Activated naive CD4-positive, alpha-beta T cell (primary cell): ENCODE measurements around the gene SH3YL1.
A peak's percentile ranks its signal among the peaks of the same experiment; 100 is the strongest.
"Not testable (repeated sequence)": the region's sequence is repeated elsewhere in the genome, so short reads cannot be mapped to it uniquely, and the experiment has no call there.

Source experiments
- DNase-seq, 4 experiments: peaks; one replicate each; lab custom pipeline; 2025; lab: John Stamatoyannopoulos, UW

SH3YL1 gene

DNA sequence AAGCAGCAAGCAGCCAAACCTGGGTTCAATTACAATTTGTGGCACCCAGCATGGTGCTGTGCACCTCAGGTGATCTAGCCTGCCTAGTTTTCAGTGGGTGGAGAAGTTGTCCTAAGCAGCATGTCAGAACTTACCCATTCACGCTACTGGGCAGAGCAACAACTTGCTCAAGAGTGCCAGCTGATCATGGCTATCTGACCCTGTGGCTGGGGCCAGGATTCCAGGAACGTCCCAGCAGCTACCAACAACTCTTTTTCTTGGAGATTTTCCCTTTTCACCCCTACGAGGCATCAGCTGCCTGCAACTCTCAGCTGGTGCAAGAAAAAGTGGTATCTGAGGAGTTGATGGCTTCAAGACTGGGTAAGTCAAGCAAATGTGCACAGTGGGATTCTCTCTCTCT, 83.5 kb downstream of the SH3YL1 start:
- no peak for DNase-seq

DNA sequence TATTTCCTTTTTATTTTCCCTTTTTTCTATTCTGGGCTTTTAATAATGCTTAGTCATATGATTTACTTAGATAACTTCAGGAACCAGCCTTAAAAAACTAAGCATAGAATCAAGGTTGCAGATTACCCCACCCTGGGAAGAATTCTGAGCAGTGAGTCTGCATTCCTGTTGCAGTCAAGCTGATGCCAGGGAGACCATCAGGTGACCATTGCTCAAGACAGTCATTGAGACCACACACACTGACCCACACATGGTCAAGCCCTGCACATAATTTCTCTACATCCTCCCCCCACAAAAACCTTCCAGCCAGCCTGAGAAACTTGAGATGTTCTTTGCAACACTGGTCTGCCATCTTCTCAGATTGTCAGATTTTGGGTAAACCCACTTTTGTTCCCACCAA, 83.9 kb downstream of the SH3YL1 start:
- no peak for DNase-seq

DNA sequence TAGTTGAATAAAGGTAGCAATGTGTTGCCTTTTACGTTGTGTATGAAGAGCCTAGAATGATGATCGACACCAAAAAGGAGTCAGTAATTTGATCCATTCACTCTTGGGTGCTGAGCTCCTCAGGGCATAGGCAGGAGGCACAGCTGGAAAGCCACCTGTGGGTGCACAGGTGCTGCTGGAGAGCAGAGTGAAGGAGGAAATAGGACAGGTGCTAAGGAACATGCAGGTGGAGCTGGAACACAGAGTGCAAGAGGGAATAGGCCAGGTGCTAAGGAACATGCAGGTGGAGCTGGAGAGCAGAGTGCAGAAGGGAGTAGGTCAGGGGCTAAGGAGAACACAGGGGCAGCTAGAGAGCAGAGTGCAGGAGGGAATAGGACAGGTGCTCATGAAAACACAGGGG, 86.1 kb downstream of the SH3YL1 start:
- no peak for DNase-seq

GRCh38 chr2:176917-177316, 86.9 kb downstream of the SH3YL1 start:
- no peak for DNase-seq

GRCh38 chr2:175880-176820, 87.7 kb downstream of the SH3YL1 start:
- peak in 2 of 4 experiments; percentile 22 to 39 for DNase-seq

GRCh38 chr2:175161-175786, 88.6 kb downstream of the SH3YL1 start:
- DNase-seq, result no peak

DNA sequence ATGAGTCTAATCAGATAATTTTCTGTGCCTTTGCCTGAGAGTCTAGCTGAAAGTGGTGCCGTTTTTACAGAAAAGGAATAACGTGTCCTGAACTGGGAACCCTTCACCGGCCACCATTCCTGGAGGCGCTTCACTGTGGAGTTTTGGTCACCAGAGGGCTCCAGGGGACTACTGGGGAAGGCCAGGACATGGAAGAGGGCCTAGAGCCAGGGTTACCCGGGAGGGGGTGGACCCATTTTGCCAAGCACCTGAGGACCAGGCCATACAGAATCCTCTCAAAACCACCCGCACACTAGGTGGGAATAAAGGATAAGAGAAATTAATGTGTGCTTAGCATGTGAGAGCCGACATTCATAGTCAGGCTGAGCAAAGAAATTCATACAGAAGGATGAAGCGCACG, 91.7 kb downstream of the SH3YL1 start:
- not testable (repeated sequence) for DNase-seq

- no peak for DNase-seq
These were observed 94.1 kb downstream of the SH3YL1 start for GRCh38 chr2:169741-170140.
